Measurements from ENCODE around the gene MACROD2.

Gene MACROD2

GRCh38 chr20:14759979-14760378, 764.7 kb downstream of the MACROD2 start:
- DNase-seq (ENCODE audit: low read depth), result no peak

GRCh38 chr20:14761903-14762302, 766.6 kb downstream of the MACROD2 start:
- no peak for DNase-seq (ENCODE audit: low read depth)

- DNase-seq (ENCODE audit: low read depth), result no peak
Observed at GRCh38 chr20:14764511-14765369, 769.4 kb downstream of the MACROD2 start.

DNA sequence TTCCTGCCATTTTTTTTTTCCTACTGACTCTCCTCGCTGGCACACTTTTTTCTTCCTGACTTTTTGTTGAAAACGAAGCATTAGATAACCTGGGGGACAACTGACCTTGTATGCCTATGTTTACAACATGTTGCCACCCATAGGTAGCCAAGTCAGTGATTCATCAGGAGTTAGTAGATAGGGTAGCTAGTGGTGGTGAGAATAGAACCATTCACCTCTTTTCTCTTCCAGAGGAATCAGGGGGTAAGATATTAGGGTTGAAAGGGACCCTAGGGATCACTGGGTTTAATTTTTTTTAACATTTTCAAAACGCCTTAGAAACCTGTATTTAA, 770.0 kb downstream of the MACROD2 start:
- DNase-seq (ENCODE audit: low read depth), result no peak

- DNase-seq (ENCODE audit: low read depth), result no peak
Observed at GRCh38 chr20:14773486-14773885, 778.2 kb downstream of the MACROD2 start.

- no peak for DNase-seq (ENCODE audit: low read depth)
Observed at GRCh38 chr20:14775778-14776177, 780.5 kb downstream of the MACROD2 start.

- DNase-seq (ENCODE audit: low read depth), result no peak
Observed at GRCh38 chr20:14777591-14777990, 782.3 kb downstream of the MACROD2 start.

GRCh38 chr20:14778096-14778495, 782.8 kb downstream of the MACROD2 start:
- DNase-seq (ENCODE audit: low read depth), result no peak

GRCh38 chr20:14778875-14779274, 783.6 kb downstream of the MACROD2 start:
- DNase-seq (ENCODE audit: low read depth), result no peak

DNA sequence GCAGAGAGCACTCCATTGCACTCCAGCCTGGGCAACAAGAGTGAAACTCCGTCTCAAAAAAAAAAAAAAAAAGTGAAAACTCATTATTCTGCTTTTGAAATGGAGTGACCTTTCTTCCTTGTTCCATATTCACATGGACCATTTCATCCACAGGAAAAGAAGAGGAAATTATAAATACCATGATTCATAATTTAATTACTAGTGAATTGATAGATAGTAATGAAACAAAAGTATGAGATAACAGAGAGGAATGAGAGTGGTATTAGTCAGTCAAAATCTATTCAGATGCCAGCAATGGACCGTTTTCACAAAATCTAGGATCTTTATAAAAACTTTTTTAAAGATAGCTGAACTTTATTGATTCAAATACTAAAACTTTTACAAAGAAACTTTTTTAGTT, 785.2 kb downstream of the MACROD2 start:
- no peak for DNase-seq (ENCODE audit: low read depth)

DNA sequence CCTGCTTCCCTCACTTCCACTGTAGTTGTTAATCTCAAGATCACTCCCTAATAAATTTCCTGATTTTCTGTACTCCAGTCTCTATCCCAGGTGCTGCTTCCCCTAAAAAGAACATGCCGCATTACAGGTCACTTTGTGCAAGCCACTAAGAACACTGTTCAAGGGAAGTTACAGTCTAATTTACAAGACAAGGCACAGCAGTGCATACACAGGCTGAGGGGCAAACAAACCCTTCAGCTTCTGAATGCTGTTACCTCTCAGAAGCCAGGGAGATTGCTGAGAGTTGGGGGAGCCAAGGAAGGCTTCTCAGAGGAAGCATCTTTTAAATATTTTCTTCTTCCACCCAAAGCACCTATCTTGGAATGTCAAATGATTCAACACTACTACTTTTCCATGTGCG, 787.4 kb downstream of the MACROD2 start:
- no peak for DNase-seq (ENCODE audit: low read depth)

DNA sequence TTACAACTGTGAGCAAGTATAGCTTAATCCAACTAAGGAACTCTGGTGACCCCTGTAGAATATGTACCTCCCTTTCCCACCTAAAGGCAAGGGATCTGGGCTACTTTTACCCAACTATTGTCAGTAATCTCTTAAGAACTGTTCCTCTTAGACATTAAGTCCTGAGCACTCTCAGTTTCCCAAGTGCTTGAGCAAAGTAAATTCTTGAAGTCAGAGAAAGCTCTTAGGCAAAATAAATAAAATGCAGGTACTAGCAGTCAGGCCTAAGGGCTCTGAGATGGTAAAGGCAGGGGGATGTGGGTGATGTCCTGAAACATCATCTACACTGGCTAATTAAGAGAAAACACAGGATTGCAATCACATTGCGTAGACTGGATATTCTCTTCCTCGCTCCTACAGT, 788.5 kb downstream of the MACROD2 start:
- no peak for DNase-seq (ENCODE audit: low read depth)

- DNase-seq (ENCODE audit: low read depth), result no peak
Observed at GRCh38 chr20:14785065-14785743, 789.9 kb downstream of the MACROD2 start.

- DNase-seq (ENCODE audit: low read depth), result no peak
Observed at GRCh38 chr20:14790190-14790589, 794.9 kb downstream of the MACROD2 start.

- no peak for DNase-seq (ENCODE audit: low read depth)
Observed at GRCh38 chr20:14790771-14791620, 795.7 kb downstream of the MACROD2 start.

GRCh38 chr20:14792915-14793314, 797.6 kb downstream of the MACROD2 start:
- DNase-seq (ENCODE audit: low read depth), result no peak

DNA sequence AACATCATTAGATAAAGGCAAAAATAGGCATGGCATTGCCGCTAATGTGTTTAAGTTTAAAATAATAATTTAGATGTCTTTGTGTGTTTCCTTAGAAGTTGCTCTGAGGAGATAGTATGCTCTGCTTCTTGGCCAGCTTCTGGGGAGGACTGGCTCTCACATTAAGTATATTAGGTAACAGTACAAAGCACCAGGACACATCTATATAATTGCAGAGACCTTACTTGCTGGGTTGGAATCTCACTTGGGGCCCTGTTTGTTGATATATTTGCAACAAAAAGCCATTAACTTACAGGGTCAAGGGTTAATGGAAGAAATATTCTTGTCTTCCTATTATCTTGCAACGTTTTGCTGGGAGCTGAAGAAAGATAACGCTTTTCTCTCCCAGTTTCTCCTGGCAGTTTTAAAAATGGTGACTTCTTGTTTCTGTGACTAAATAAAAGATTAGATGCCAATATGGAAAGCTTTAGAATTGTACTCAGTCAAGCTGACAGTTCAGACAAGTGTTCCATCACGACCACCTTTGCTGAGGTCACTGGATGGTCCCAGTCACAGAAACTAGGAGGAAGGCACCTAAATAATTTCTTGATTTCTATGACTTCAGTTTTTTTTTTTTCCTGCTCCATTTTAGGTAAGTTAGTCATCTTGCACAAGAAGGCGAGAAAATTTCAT, 804.4 kb downstream of the MACROD2 start:
- no peak for DNase-seq (ENCODE audit: low read depth)

- no peak for DNase-seq (ENCODE audit: low read depth)
Observed at GRCh38 chr20:14800707-14801425, 805.5 kb downstream of the MACROD2 start.

DNA sequence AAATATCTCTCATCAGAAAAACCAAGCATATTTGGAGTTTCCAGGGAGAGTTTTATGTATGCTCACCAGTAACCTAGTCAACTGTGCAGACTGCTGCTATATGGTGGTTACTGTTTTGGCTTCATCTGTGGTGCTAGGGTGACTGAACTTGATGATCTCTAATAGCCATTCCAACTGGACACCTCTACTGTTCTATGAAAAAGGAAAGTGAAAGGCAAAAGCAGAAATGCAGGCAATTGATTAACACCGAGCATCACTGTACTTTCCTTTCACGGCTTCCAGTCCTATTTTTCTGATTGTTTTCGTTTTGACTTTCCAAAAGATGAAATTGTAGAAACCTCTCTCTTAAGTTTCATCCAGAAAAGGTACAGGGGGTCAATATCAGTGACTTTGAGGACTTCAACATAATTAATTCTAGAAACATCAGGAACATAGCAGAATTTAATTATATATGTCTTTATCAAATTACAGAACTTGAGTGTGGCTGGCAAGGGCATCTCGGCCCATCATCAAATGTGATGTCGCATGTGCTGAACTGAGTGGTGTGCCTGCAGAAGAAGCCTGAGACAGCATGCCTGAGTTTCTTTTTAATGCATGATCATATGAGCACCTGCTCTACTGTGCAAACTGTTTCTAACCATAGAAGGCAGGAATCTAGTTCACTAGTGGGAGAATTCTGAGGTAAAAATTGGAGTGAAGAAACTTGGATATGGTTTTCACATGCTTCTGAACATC, 806.4 kb downstream of the MACROD2 start:
- DNase-seq (ENCODE audit: low read depth), result no peak

DNA sequence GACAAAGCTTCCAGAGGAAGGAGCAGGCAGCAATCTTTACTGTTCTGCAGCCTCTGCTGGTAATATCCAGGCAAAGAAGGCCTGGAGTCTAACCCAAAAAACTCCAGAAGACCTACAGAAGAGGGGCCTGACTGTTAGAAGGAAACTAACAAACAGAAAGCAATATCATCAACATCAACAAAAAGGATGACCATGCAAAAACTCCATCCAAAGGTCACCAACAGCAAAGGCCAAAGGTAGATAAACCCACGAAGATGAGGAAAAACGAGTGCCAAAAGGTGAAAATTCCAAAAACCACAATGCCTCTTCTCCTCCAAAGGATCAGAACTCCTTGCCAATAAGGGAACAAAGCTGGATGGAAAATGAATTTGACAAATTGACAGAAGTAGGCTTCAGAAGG, 811.9 kb downstream of the MACROD2 start:
- no peak for DNase-seq (ENCODE audit: low read depth)

- no peak for DNase-seq (ENCODE audit: low read depth)
Observed at GRCh38 chr20:14815340-14815739, 820.0 kb downstream of the MACROD2 start.

Data from stimulated activated CD8-positive, alpha-beta memory T cell treated with anti-CD3 and anti-CD28 coated beads, Interleukin-15, amount 100 ng/mL, for 1 hour (primary cell).